GM23338 (cell line): ENCODE data around the gene SNCB. TPM values are rescaled to one million over a fixed set of nuclear protein-coding genes. Genes with fewer than 3 reads are reported as not detected.

ENCODE experiments used
- ATAC-seq: fragments of 200-7000 bp; cut with Tn5 transposase; 3 replicates; pipeline ENCODE4 v1.9.1; 2020
- DNase-seq: peaks from one replicate; pipeline ENCODE4 v3.0.0-alpha.2; 2015; ENCODE audit warnings: low spot score
- H2AFZ ChIP-seq: fragments of 200-600 bp; sonication (generic); 2 replicates; pipeline ENCODE4 v1.8.0; 2016; ENCODE audit warnings: antibody characterized with exemption, mild to moderate bottlenecking, moderate library complexity
- H3F3A ChIP-seq: fragments of 200-600 bp; sonication (generic); replicated peaks from 2 replicates; pipeline ENCODE4 v1.8.0; 2017; ENCODE audit warnings: antibody characterized with exemption, mixed run types, low read depth
- H3K27ac ChIP-seq: fragments of 200-600 bp; sonication (generic); 2 replicates; pipeline ENCODE4 v1.6.1; 2016; ENCODE audit warnings: low read depth
- H3K27me3 ChIP-seq: fragments of 200-600 bp; sonication (generic); 2 replicates; pipeline ENCODE4 v1.8.0; 2016; ENCODE audit warnings: mild to moderate bottlenecking, mixed run types, moderate library complexity; ENCODE audit not compliant: insufficient read depth
- H3K36me3 ChIP-seq: fragments of 200-600 bp; sonication (generic); 2 replicates; pipeline ENCODE4 v1.8.0; 2016; ENCODE audit warnings: mild to moderate bottlenecking; ENCODE audit not compliant: insufficient read depth
- H3K4me1 ChIP-seq: fragments of 200-600 bp; sonication (generic); 2 replicates; pipeline ENCODE4 v1.8.0; 2016; ENCODE audit warnings: mild to moderate bottlenecking, moderate library complexity; ENCODE audit not compliant: insufficient read depth
- H3K4me2 ChIP-seq: fragments of 200-600 bp; sonication (generic); 2 replicates; pipeline ENCODE4 v1.7.1; 2017; ENCODE audit warnings: mixed run types
- H3K4me3 ChIP-seq: fragments of 200-600 bp; sonication (generic); 2 replicates; pipeline ENCODE4 v1.6.1; 2016; ENCODE audit warnings: mixed run types
- H3K79me2 ChIP-seq: fragments of 200-600 bp; sonication (generic); replicated peaks from 2 replicates; pipeline ENCODE4 v1.8.0; 2017; ENCODE audit warnings: mild to moderate bottlenecking; ENCODE audit not compliant: insufficient read depth
- H3K9me2 ChIP-seq: fragments of 200-600 bp; sonication (generic); 2 replicates; pipeline ENCODE4 v1.8.0; 2017; ENCODE audit not compliant: insufficient read depth
- H4K20me1 ChIP-seq: fragments of 200-600 bp; sonication (generic); replicated peaks from 2 replicates; pipeline ENCODE4 v1.8.0; 2017; ENCODE audit warnings: mild to moderate bottlenecking; ENCODE audit not compliant: insufficient read depth
- H3K27ac Mint-ChIP-seq: 2 replicates; pipeline ENCODE4 v1.8.0; 2020; ENCODE audit warnings: inconsistent platforms, mild to moderate bottlenecking, moderate library complexity, mixed read lengths
- H3K27me3 Mint-ChIP-seq: 3 replicates; pipeline ENCODE4 v1.8.0; 2022; ENCODE audit warnings: low read depth, mild to moderate bottlenecking, moderate library complexity, mixed read lengths, inconsistent platforms; ENCODE audit not compliant: insufficient read depth, poor library complexity
- H3K36me3 Mint-ChIP-seq: 3 replicates; pipeline ENCODE4 v1.8.0; 2021; ENCODE audit warnings: low read depth, mild to moderate bottlenecking, inconsistent platforms, moderate library complexity, mixed read lengths
- H3K4me1 Mint-ChIP-seq: 3 replicates; pipeline ENCODE4 v1.8.0; 2020; ENCODE audit warnings: mild to moderate bottlenecking, inconsistent platforms, mixed read lengths
- H3K4me3 Mint-ChIP-seq: 3 replicates; pipeline ENCODE4 v1.8.0; 2021; ENCODE audit warnings: moderate library complexity, mild to moderate bottlenecking, inconsistent platforms, mixed read lengths
- H3K9me3 Mint-ChIP-seq: 3 replicates; pipeline ENCODE4 v1.8.0; 2020; ENCODE audit warnings: moderate library complexity, mild to moderate bottlenecking, inconsistent platforms, mixed read lengths
- CREB1 ChIP-seq: fragments of 250-450 bp; sonication (Bioruptor Pico); IDR thresholded peaks from 2 replicates; pipeline ENCODE4 v1.5.0; 2020; ENCODE audit warnings: low read depth, mild to moderate bottlenecking, moderate library complexity
- CTCF ChIP-seq, 2 experiments: fragments of 200-600 bp in 1 of 2; sonication (generic) in 1 of 2; conservative IDR thresholded peaks; 2 replicates each; pipeline versions ENCODE4 v1.5.1 to v1.6.1; 2016 to 2017; ENCODE audit warnings: antibody characterized with exemption in 2 of 2, low read depth in 2 of 2, mild to moderate bottlenecking in 2 of 2, moderate library complexity in 1 of 2
- ETS1 ChIP-seq: IDR thresholded peaks from 2 replicates; pipeline ENCODE4 v1.6.1; 2016; ENCODE audit warnings: antibody characterized with exemption
- EZH2 ChIP-seq: fragments of 200-600 bp; sonication (generic); IDR thresholded peaks from one replicate; pipeline ENCODE4 v1.8.0; 2017; ENCODE audit warnings: antibody characterized with exemption, mild to moderate bottlenecking, low read depth; ENCODE audit not compliant: unreplicated experiment
- JUNB ChIP-seq: IDR thresholded peaks from one replicate; pipeline ENCODE4 v1.6.1; 2016; ENCODE audit warnings: antibody characterized with exemption; ENCODE audit not compliant: unreplicated experiment
- REST ChIP-seq: IDR thresholded peaks from one replicate; pipeline ENCODE4 v1.6.1; 2018; ENCODE audit warnings: antibody characterized with exemption; ENCODE audit not compliant: unreplicated experiment
- ZNF114 ChIP-seq: fragments of 250-450 bp; sonication (Bioruptor Pico); IDR thresholded peaks from 2 replicates; pipeline ENCODE4 v1.5.0; 2020; ENCODE audit warnings: mild to moderate bottlenecking, moderate library complexity
- ZNF462 ChIP-seq: fragments of 250-450 bp; sonication (Bioruptor Pico); IDR thresholded peaks from 2 replicates; pipeline ENCODE4 v1.5.0; 2020; ENCODE audit warnings: mild to moderate bottlenecking, moderate library complexity
- polyA plus RNA-seq: library from polyadenylated mRNA; unstranded; fragments of >200 nt; fragmentation: Nextera tagmentation; extraction: Ambion mirVana; gene quantifications from 2 replicates; pipeline ENCODE4 v1.2.1, GENCODE V29; 2016
- total RNA-seq: library from RNA; depleted of rRNA; stranded (reverse); fragments of >200 nt; shearing (Covaris generic); gene quantifications from 2 replicates; pipeline ENCODE4 v1.2.3, GENCODE V29; 2014

The SNCB gene
- total and polyA plus RNA-seq, 2 experiments from 2014 or later = 3.6 to 13.5 TPM

- H2AFZ ChIP-seq = no peak overlapping the region
- no peak overlapping the region for H3K4me3 ChIP-seq
- H3K9me3 Mint-ChIP-seq = peaks cover 14% of the 10 kb centered on the region
- no peak overlapping the region for H3K4me2 ChIP-seq
- H3K27me3 ChIP-seq = peaks cover 16% of the 10 kb centered on the region
- no peak overlapping the region for H3K27ac ChIP-seq
- no peak overlapping the region for H3K4me3 Mint-ChIP-seq
- H3K9me2 ChIP-seq = peaks cover 9% of the 10 kb centered on the region
- no peak overlapping the region for H3K27ac Mint-ChIP-seq
- no peaks in the 10 kb centered on the region for H3K36me3 ChIP-seq
- H3K4me1 Mint-ChIP-seq = no peaks in the 10 kb centered on the region; the same call in 2 of the 3 replicates
- peak; percentile 10 to 28; a peak in 1 of 4 replicates for TF ChIP-seq CTCF (conservative IDR thresholded peaks at IDR 0.05; ENCODE audit: low read depth in 2 of 2)
- TF ChIP-seq CREB1 = no peak
- DNase-seq (no peak), ATAC-seq (no peak)
- peaks cover 3% of the 10 kb centered on the region; the same call in 1 of the 2 replicates for H3F3A ChIP-seq
- peaks cover 26% of the 10 kb centered on the region for H3K27me3 Mint-ChIP-seq
- peaks cover 9% of the 10 kb centered on the region for H3K36me3 Mint-ChIP-seq
- no peaks in the 10 kb centered on the region for H3K79me2 ChIP-seq
- no peaks in the 10 kb centered on the region for H3K4me1 ChIP-seq
- no peaks in the 10 kb centered on the region for H4K20me1 ChIP-seq
Observed at GRCh38 chr5:176593273-176593869, 37.0 kb downstream of the SNCB start.

DNA sequence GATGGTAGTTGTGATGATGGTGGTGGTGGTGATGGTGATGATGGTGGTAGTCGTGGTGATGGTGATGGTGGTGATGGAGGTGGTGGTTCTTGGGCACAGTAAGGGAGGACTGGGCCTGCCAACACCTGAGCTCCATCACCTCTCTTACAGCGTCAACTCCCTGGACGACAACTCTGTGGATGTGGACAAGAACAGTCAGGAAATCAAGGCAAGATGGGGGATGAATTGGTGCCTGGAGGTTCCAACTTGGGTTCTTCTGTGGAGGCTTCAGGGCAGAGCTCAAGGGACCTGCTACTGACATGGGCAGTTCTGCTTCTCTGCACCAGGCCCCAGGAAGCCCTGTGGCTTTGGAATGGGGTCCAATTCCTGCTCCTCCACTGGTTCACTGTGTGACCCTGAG is 37.8 kb downstream of the SNCB start:
- no peak overlapping the region for H3K4me3 ChIP-seq
- H3K36me3 Mint-ChIP-seq = peaks cover 6% of the 10 kb centered on the region; the same call in 2 of the 3 replicates
- H3F3A ChIP-seq = peaks cover 3% of the 10 kb centered on the region; the same call in 1 of the 2 replicates
- H4K20me1 ChIP-seq = no peaks in the 10 kb centered on the region
- no peaks in the 10 kb centered on the region for H3K79me2 ChIP-seq
- no peak overlapping the region for H3K4me2 ChIP-seq
- no peaks in the 10 kb centered on the region for H3K36me3 ChIP-seq
- peaks cover 17% of the 10 kb centered on the region for H3K9me3 Mint-ChIP-seq
- H2AFZ ChIP-seq = no peak overlapping the region
- H3K27ac Mint-ChIP-seq = no peak overlapping the region
- H3K9me2 ChIP-seq = peaks cover 9% of the 10 kb centered on the region
- DNase-seq (no peak), ATAC-seq (no peak)
- H3K4me3 Mint-ChIP-seq = no peak overlapping the region
- no peaks in the 10 kb centered on the region for H3K4me1 ChIP-seq
- no peaks in the 10 kb centered on the region; the same call in 2 of the 3 replicates for H3K4me1 Mint-ChIP-seq
- H3K27me3 ChIP-seq = peaks cover 9% of the 10 kb centered on the region
- peaks cover 28% of the 10 kb centered on the region for H3K27me3 Mint-ChIP-seq
- H3K27ac ChIP-seq = no peak overlapping the region
- TF ChIP-seq JUNB = no peak
- TF ChIP-seq ETS1 = no peak
- no peak for TF ChIP-seq EZH2
- no peak for TF ChIP-seq ZNF114 (CRISPR knock-in tag)
- TF ChIP-seq REST = no peak
- no peak for TF ChIP-seq ZNF462 (CRISPR knock-in tag)
